NB4 (cell line): Measurements from ENCODE around the gene OR4D6.
A peak's percentile ranks its signal among the peaks of the same experiment; 100 is the strongest.

Source experiments
- CTCF ChIP-seq: IDR thresholded peaks from one replicate; pipeline ENCODE4 v1.5.1; 2012; ENCODE audit warnings: low read depth, low read length
- MYC ChIP-seq: IDR thresholded peaks from 2 replicates; pipeline ENCODE4 v1.6.1; 2011; ENCODE audit warnings: low read depth, low read length
- POLR2A ChIP-seq: IDR thresholded peaks from 2 replicates; pipeline ENCODE4 v1.6.1; 2011; ENCODE audit warnings: mild to moderate bottlenecking; ENCODE audit not compliant: insufficient read length; ENCODE audit errors: extremely low read depth

DNA sequence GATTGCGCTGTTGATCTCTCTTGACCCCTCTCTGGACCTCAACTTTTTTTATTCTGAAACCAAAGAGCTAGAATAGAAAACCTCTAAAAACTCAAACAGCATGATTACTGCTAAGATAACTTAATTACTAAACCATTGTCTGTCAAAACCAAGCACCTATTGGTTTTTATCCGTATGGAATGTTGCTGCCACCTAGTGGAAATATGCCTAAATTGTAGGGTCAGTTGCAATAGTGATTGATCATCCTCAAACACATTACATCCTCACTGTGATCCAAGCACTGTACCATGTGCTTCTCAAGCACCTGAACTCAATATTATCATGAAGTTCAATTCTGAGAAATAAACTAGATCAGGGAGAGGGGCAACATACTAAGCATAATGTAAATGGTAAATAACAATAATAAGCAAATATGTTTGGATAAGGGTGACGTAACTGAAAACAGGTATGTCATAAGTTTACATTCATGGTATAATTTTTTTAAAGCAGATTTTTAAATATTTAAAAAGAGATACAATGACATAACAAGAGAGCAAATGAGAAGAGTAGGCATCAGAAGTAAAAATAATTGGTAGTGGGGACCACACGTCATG lies 26.7 kb upstream of the OR4D6 start:
- peak; percentile 79 for TF ChIP-seq CTCF
- TF ChIP-seq POLR2A = no peak
- no peak for TF ChIP-seq MYC
